Cardiac fibroblast (primary cell): ENCODE measurements around the gene PGRMC2.

Experiments
- DNase-seq, 2 donors: peaks; one replicate each; pipeline versions ENCODE4 v3.0.0 to v3.0.0-alpha.2; 2010; ENCODE audit warnings: low read depth in 2 of 2
- H3K4me3 ChIP-seq, 2 donors: replicated peaks in 1 of 2; 1 replicate in 1 of 2; 2 replicates in 1 of 2; pipeline ENCODE4 v1.5.1; 2011; ENCODE audit warnings: low read depth in 2 of 2, low read length in 2 of 2, mild to moderate bottlenecking in 2 of 2, moderate library complexity in 1 of 2
- TF ChIP-seq, protein P1 (sequence below): IDR thresholded peaks from one replicate; pipeline ENCODE4 v1.5.1; 2011; ENCODE audit warnings: low read depth, mild to moderate bottlenecking, low read length, inconsistent platforms

Gene PGRMC2

DNA sequence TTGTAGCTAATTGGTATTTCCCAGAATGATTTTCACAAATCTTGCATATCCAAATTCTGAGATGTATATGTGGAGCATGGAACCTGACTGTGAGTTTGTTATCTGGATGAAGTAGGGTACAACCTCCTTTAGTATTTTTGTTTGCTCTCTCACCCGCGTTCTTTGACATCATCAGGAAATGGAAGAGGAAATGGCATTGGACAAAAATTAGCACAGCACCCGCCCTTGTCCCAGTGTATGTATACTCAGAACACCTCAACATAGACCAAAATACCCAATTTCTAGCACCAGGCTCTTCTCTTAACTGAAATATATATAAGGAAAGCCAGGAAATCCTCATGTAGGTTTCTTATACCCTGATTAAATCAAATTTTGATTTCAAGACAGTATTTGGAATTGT, 6.9 kb upstream of the PGRMC2 start:
- no peak for DNase-seq
- TF ChIP-seq, protein P1, sequence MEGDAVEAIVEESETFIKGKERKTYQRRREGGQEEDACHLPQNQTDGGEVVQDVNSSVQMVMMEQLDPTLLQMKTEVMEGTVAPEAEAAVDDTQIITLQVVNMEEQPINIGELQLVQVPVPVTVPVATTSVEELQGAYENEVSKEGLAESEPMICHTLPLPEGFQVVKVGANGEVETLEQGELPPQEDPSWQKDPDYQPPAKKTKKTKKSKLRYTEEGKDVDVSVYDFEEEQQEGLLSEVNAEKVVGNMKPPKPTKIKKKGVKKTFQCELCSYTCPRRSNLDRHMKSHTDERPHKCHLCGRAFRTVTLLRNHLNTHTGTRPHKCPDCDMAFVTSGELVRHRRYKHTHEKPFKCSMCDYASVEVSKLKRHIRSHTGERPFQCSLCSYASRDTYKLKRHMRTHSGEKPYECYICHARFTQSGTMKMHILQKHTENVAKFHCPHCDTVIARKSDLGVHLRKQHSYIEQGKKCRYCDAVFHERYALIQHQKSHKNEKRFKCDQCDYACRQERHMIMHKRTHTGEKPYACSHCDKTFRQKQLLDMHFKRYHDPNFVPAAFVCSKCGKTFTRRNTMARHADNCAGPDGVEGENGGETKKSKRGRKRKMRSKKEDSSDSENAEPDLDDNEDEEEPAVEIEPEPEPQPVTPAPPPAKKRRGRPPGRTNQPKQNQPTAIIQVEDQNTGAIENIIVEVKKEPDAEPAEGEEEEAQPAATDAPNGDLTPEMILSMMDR = no peak
- no peak overlapping the region for H3K4me3 ChIP-seq

DNA sequence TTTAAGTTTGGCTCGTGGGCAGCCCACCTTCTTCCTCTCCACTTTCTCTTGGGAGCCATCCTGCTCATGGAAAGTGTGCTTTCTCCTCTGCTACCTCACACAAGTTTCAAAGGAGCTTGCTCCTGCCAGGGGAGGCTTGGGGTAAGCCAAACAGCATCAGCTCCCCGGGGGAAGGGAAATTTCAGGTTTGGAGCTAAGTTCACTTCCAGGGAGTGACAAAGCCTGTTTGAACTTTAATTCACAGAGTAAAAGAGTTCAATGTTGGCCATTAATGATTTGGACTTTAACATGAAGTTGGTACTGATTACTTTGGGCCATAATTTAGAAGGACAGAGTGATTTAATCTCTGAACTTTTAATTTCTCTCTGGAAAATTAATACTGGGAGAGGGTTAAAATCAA, 4.7 kb upstream of the PGRMC2 start:
- no peak for DNase-seq
- TF ChIP-seq, protein P1 = no peak
- H3K4me3 ChIP-seq = no peak overlapping the region

DNA sequence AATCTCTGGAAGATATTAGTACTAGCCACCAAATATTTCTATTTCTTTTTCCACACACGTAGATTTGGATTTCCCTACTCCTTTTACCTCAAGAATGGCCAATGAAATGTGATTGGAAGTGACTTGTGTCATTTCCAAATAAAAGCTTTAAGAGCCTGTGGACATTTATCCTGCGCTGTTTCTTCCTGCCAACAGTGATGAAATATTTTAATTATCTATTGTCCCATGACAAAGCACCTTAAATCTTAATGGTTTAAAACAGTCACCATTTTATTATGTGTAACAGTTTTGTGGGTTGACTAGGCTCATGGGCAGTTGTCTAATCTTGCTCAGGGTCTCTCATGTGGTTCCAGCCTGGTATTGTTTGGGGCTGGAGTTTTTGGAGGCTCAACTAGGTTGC, 3.5 kb upstream of the PGRMC2 start:
- no peak overlapping the region for H3K4me3 ChIP-seq
- no peak for DNase-seq
- TF ChIP-seq, protein P1 = no peak

DNA sequence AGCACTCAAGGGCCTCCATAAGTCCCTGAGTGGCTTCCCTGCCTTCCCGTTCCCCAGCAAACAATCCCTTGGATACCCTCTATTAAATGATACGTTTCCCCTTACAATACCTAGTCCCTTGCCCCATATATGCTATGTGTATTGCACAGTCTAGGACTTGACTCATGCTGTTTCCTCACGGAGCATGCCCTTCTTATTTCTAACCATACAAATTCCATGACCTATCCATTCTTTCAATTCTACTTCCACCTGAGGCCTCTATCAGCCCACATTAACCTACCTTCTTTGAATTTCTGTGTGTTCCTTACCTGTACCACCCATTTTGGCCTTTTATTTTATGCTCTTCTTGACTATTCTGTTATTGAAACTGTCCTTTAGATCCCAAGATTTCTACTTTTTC, 2.9 kb upstream of the PGRMC2 start:
- TF ChIP-seq, protein P1 = no peak
- DNase-seq = no peak
- no peak overlapping the region for H3K4me3 ChIP-seq

DNA sequence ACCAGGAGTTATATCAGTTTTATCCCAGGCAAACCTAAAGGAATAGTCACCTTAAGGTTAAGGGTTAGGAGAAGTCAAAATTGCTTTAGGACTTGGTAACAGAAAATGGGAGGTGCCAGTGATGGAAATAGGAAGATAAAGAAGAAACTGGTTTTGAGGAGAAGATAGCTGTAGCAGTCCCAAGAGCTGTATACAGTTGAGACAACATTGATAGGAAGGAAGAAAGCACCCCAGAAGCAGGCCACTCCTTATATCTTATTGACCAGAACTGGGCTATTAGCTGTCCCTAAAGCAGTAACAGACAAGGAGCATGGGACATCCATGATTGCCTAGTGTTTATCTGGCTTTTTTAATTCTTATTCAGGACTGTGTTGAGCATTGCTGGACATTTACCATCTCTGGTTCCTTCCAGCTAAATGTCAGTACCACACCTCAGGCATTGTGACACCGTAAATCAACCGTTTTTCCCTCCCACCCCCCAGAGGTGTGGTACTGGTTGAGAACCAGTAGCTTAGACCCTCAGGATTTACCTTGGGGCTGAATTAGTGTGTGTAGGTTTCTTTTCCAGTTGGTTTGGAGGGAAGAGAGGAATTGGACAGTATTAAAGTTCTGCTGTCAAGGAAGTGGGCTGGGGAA, 2.0 kb upstream of the PGRMC2 start:
- no peak overlapping the region for H3K4me3 ChIP-seq
- TF ChIP-seq, protein P1 = no peak
- no peak for DNase-seq

DNA sequence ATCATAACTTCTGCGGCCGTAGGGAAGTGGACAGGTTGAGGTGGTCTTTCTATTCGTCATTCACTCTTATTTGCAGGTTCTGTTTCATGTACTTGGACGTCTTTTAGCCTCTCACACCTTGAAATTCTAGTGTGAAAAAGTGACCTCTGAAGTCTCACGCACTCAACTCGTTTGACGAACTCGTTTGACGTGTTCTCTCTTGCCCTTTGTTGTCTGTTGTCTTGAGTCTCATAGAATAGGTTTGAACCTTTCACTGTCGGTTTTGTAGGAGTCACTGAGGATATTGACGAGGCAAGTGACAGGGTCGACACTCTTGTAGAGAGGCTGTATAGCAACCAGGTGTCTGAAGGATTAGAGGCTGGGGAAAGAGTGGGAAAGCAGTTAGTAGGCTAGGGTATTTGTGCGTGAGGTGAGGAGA, 1.1 kb upstream of the PGRMC2 start:
- DNase-seq = peak; percentile 49 to 50
- peak overlapping the region; percentile 78 to 88 for H3K4me3 ChIP-seq
- TF ChIP-seq, protein P1 = no peak
